Subcutaneous abdominal adipose tissue (tissue), 5 donors: ENCODE results near the gene FRMD5.

ENCODE experiments used
- H3K27ac ChIP-seq: one replicate; pipeline ENCODE4 v1.7.0; 2013; ENCODE audit warnings: low read depth, mild to moderate bottlenecking, inconsistent platforms, low read length, moderate library complexity
- H3K27me3 ChIP-seq, 5 donors: one replicate each; pipeline ENCODE4 v1.7.0; 2013; ENCODE audit warnings: low read length in 5 of 5, inconsistent platforms in 1 of 5; ENCODE audit not compliant: control insufficient read depth in 5 of 5, insufficient read depth in 4 of 5
- H3K36me3 ChIP-seq, 5 donors: one replicate each; pipeline ENCODE4 v1.7.0; 2013; ENCODE audit warnings: low read length in 5 of 5; ENCODE audit not compliant: control insufficient read depth in 5 of 5, insufficient read depth in 5 of 5
- H3K4me1 ChIP-seq, 5 donors: one replicate each; pipeline ENCODE4 v1.7.0; 2013; ENCODE audit warnings: low read length in 5 of 5, mild to moderate bottlenecking in 3 of 5, moderate library complexity in 1 of 5; ENCODE audit not compliant: control insufficient read depth in 5 of 5, insufficient read depth in 5 of 5
- H3K4me3 ChIP-seq, 5 donors: one replicate each; pipeline ENCODE4 v1.7.0; 2013; ENCODE audit warnings: low read length in 5 of 5, low read depth in 1 of 5
- H3K9ac ChIP-seq, 5 donors: one replicate each; pipeline ENCODE4 v1.7.0; 2013; ENCODE audit warnings: low read length in 5 of 5, mild to moderate bottlenecking in 4 of 5, moderate library complexity in 3 of 5
- H3K9me3 ChIP-seq, 5 donors: one replicate each; pipeline ENCODE4 v1.7.0; 2013; ENCODE audit warnings: low read length in 5 of 5; ENCODE audit not compliant: control insufficient read depth in 5 of 5
- donor health status: healthy.
- donor health status: healthy.
- donor health status: healthy.
- donor health status: healthy.
- donor health status: healthy.

FRMD5 gene

DNA sequence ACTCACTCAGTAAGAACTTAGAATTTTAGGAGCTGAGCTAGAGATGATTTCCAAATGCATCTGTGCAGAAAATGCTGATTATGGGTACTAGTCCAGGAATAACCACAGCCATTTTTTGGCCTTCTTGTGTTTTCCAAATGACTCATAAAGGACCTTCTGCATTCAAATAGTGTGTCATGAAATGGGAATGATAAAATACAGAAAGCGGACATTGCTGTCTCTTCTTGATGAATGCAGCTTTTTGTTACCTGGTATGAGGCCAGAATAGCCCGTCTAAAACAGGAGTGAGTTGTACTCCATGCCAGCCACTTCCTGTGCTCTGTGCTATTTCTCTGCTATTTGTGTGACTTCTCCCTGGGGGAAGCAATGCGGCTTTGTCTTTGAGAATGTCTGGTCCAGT lies 20.5 kb upstream of the FRMD5 start:
- no peaks in the 10 kb centered on the region for H3K4me1 ChIP-seq
- no peaks in the 10 kb centered on the region for H3K36me3 ChIP-seq
- no peaks in the 10 kb centered on the region for H3K9me3 ChIP-seq
- peaks cover 0 to 8% (median 3%) of the 10 kb centered on the region in 5 donors for H3K27me3 ChIP-seq
- H3K9ac ChIP-seq = no peak overlapping the region
- no peak overlapping the region for H3K4me3 ChIP-seq
- H3K27ac ChIP-seq = no peak overlapping the region

DNA sequence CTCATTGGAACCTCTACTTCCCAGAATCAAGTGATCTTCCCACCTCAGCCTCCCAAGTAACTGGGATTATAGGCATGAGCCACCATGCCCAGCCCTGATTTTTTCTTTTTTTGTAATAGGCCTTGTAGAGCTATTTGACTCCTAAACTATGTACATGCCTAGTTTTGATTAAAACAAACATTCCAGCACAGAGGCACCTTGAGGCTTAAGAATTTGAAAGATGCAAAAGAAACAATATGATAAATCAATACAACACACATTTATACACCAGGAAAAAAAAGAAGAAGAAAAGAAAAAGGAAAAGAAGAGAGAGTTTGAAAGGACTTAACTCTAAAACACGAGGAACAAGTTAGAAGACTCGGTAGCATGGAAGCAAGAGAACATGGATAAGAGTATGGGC lies 13.9 kb upstream of the FRMD5 start:
- H3K9ac ChIP-seq = no peak overlapping the region
- H3K4me3 ChIP-seq = no peak overlapping the region
- H3K4me1 ChIP-seq = no peaks in the 10 kb centered on the region
- H3K9me3 ChIP-seq = no peaks in the 10 kb centered on the region
- peaks cover 0 to 5% (median 2%) of the 10 kb centered on the region in 5 donors for H3K27me3 ChIP-seq
- H3K36me3 ChIP-seq = no peaks in the 10 kb centered on the region
- H3K27ac ChIP-seq = no peak overlapping the region

DNA sequence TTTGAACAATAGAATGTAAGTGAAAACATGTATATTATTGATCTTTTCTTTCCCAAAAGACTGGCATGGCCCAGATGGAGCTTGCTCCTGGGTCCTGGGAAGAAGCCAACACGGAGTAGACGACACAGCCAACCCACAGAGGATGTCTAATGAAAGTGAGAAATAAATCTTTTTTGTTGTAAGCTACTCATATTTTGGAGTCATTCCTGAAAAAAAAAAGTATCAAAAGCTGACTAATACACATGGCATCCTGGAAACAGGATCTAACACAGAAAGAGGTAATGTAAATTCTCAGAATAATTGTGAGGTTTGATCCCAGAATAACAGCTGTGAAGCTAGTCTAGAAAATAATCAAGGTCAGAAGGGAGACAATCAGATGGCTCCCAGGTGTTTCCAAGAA lies 12.6 kb upstream of the FRMD5 start:
- Histone ChIP-seq H3K9ac (no peak overlapping the region), H3K4me3 (no peak overlapping the region), H3K27me3 (peaks cover 0 to 5% (median 2%) of the 10 kb centered on the region in 5 donors)

DNA sequence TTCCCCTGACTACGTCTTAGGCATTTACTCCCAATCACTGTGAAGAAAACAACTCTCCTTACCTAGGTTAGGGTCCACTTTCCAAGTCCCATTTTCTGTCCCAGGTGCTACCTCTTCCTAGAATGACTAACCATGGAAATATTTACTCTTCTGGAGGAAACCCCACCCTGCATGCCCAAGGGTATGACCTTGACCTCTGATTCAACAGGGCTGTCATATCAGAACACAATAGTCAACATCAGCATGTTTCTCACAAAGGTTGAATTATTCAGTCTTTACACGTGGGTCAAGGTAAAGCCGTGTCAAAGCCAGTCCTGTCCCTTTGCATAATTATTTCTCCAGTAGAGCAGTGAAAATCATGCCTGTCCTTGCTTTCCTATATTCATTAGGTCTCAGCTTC lies 4.3 kb upstream of the FRMD5 start:
- Histone ChIP-seq H3K9me3 (no peaks in the 10 kb centered on the region), H3K27ac (no peak overlapping the region), H3K27me3 (peaks cover 3 to 20% (median 11%) of the 10 kb centered on the region in 5 donors), H3K9ac (no peak overlapping the region), H3K36me3 (no peaks in the 10 kb centered on the region), H3K4me1 (peaks cover 0 to 14% (median 12%) of the 10 kb centered on the region in 5 donors), H3K4me3 (no peak overlapping the region)

More for the DNA sequence above, 12.6 kb upstream of the FRMD5 start:
- H3K9me3 ChIP-seq = no peaks in the 10 kb centered on the region
- no peak overlapping the region for H3K27ac ChIP-seq
- H3K36me3 ChIP-seq = no peaks in the 10 kb centered on the region
- no peaks in the 10 kb centered on the region for H3K4me1 ChIP-seq

DNA sequence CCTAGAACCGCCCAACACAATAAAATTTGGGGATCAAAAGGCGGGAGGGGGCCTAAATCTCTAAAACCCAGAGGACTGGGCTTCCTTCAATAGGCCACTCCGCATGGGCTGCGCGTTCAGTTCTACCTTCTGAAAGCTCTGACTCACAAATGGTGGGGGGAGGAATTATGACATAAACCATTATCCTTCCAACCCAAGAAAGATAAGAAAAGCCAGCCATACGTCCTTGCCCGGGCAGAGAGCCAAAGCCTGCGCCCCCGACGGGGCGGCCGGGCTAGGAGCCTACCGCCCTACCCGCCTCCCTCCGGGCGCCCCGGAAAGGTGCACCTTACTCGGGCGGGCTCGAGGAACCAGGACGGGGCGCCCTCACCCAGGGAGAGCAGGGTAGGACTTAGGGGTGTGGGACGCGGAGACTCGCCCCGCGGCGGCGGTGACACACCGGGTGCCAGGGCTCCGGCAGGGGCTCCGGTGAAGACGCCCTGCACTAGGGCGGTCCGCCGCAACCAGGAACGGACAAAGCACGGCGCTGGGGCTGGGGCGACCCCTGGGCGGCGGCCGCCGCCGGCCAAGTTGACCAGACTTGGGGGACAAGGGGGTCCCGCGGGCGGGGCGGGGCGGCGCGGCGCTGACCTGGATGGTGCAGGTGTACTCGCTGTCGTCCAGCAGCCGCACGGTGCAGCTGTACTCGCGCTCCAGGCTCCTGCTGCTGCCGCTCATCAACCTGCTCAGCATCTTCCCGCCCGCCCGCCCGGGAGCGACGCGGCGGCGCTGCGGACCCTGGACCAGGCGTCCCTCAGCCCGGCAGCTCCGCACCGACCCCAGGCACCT lies 534 bp downstream of the FRMD5 start:
- H3K9me3 ChIP-seq = no peaks in the 10 kb centered on the region
- peaks cover 17 to 37% (median 27%) of the 10 kb centered on the region in 5 donors for H3K27me3 ChIP-seq
- H3K9ac ChIP-seq = peak overlapping the region in 1 of 5 donors; percentile 12
- peak overlapping the region; percentile 50 to 76 (median 64) for H3K4me3 ChIP-seq
- no peak overlapping the region for H3K27ac ChIP-seq
- no peaks in the 10 kb centered on the region for H3K36me3 ChIP-seq
- H3K4me1 ChIP-seq = peaks cover 0 to 25% (median 21%) of the 10 kb centered on the region in 5 donors

DNA sequence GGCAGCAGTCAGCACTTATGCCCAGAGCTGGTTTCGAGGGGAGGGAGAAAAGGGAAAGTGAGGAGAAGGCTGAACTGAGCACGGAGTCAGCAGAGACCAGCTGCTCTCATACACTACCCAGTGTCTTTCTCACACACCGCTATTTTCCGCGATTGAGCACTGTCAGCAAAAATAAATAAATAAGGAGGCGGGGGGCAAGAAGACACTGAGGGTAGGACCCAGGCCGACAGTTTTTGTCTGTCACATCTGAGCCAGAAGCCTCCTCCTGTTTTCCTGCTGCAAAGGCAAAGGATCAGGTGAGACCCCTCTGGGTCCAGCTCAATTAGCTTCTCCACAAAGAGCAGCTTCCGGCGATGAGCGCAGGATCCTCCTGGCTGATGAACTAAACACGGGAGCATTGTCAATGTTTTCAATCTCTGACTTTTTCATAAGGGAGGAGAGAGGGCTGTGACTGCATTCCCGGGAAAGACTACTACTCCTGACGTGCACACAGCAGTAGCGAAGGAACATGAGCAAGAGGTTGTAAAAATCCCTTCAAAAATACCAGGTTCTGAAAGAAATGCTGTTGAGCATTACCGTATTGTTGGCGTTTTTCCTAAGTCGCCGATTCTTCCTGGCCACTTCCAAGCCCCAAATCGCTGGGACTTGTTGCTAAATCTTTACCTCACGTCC lies 1.3 kb downstream of the FRMD5 start:
- H3K9ac ChIP-seq = peak overlapping the region in 1 of 5 donors; percentile 12
- H3K27ac ChIP-seq = no peak overlapping the region
- H3K4me1 ChIP-seq = peaks cover 0 to 25% (median 21%) of the 10 kb centered on the region in 5 donors
- H3K27me3 ChIP-seq = peaks cover 17 to 35% (median 25%) of the 10 kb centered on the region in 5 donors
- no peaks in the 10 kb centered on the region for H3K36me3 ChIP-seq
- H3K4me3 ChIP-seq = peak overlapping the region; percentile 50 to 76 (median 64)
- no peaks in the 10 kb centered on the region for H3K9me3 ChIP-seq

DNA sequence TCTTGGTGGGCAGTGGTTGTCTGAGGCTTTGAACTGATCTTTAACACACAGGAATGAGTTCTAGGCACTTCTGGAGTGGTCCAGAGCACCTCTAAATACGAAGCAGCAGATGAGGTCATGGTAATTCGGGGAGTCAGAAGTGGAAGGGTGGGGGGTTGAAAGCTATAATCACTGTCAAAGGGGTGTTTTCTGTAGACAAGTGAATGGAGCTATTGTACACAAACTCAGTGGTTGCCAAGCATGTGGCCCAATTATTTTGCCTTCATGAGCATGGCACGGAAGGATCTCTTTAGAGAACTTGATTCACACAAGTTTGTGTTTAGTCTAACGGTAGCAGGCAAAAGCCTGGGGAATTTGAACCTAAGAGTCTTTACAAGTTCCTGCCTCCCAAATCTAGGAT lies 6.3 kb downstream of the FRMD5 start:
- Histone ChIP-seq H3K4me3 (no peak overlapping the region), H3K36me3 (no peaks in the 10 kb centered on the region), H3K27ac (no peak overlapping the region), H3K9me3 (no peaks in the 10 kb centered on the region), H3K27me3 (peaks cover 8 to 15% (median 8%) of the 10 kb centered on the region in 5 donors), H3K4me1 (peaks cover 0 to 5% (median 4%) of the 10 kb centered on the region in 5 donors), H3K9ac (no peak overlapping the region)

DNA sequence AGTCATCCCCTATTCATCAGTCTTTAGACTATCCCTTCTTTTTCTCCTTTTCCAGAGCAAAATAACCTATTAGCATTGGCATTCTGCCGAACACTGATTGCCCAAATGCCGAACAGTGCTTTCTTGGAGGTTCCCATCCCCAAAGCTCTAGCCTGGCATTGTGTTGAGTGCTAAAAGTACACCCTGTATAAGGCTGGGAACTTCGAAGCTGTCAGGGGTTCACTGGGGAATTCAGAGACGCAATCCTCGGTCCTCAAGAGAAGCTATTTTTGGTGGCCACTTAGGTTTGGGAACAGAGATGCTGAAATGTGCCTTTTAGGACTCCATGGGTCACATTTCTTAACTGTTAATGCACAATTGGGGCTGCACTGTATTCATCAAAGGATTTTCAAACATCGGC lies 8.4 kb downstream of the FRMD5 start:
- Histone ChIP-seq H3K27ac (no peak overlapping the region), H3K9me3 (no peaks in the 10 kb centered on the region), H3K9ac (no peak overlapping the region), H3K36me3 (no peaks in the 10 kb centered on the region), H3K27me3 (peaks cover 0 to 9% (median 0%) of the 10 kb centered on the region in 5 donors), H3K4me3 (no peak overlapping the region), H3K4me1 (no peaks in the 10 kb centered on the region)

DNA sequence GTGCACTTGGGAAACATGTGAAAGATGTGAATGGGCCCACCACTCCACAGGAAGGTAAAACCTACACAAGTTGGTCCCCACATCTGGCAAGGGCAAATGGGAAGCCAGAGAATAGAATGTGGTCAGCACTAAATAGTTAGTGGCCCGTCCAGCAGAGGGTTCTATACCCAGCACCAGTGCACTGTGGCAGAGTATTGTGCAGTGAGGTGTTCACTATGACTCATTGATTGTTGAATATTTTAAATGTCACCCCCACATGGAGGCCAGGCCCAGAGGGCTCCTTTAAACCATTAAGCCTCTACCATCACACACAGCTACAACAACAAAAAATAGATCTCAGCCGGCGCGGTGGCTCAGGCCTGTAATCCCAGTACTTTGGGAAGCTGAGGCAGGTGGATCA lies 11.7 kb downstream of the FRMD5 start:
- H3K27me3 ChIP-seq = peaks cover 0 to 3% (median 0%) of the 10 kb centered on the region in 5 donors
- H3K36me3 ChIP-seq = no peaks in the 10 kb centered on the region
- H3K4me3 ChIP-seq = no peak overlapping the region
- no peak overlapping the region for H3K9ac ChIP-seq
- no peak overlapping the region for H3K27ac ChIP-seq
- no peaks in the 10 kb centered on the region for H3K9me3 ChIP-seq
- H3K4me1 ChIP-seq = no peaks in the 10 kb centered on the region

DNA sequence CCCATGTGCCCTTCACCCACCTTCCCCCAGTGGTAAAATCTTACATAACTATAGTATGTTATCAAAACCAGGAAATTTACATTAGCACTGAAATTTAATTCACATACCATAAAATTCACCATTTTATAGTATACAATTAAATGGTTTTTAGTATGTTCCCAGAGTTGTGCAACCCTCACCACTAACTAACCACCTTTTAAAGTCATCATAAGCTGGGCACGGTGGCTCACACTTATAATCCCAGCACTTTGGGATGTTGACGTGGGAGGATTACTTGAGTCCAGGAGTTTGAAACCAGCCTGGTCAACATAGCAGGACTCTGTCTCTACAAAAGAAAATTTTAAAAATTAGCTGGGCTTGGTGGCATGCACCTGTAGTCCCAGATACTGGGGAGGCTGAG lies 13.7 kb downstream of the FRMD5 start:
- H3K4me1 ChIP-seq = no peaks in the 10 kb centered on the region
- no peak overlapping the region for H3K9ac ChIP-seq
- H3K27ac ChIP-seq = no peak overlapping the region
- H3K36me3 ChIP-seq = no peaks in the 10 kb centered on the region
- H3K9me3 ChIP-seq = no peaks in the 10 kb centered on the region
- H3K27me3 ChIP-seq = peaks cover 0 to 3% (median 0%) of the 10 kb centered on the region in 5 donors
- no peak overlapping the region for H3K4me3 ChIP-seq
